Liver (tissue), 2 donors: ENCODE data around the gene CCDC88C.

Source experiments
- CTCF ChIP-seq: fragments of 150-350 bp; IDR thresholded peaks from 2 replicates; pipeline ENCODE4 v1.5.1; 2017; ENCODE audit warnings: improper control_type of control experiment, low read depth, low read length; ENCODE audit not compliant: missing input control
- MAX ChIP-seq: IDR thresholded peaks from 2 replicates; pipeline ENCODE4 v1.6.1; 2016; ENCODE audit warnings: antibody characterized with exemption
- TF ChIP-seq, protein P1 (sequence below): IDR thresholded peaks from 2 replicates; pipeline ENCODE4 v1.6.1; 2016; ENCODE audit warnings: antibody characterized with exemption, mild to moderate bottlenecking
- donor health status: healthy.

GRCh38 chr14:91327661-91328312, 89.8 kb downstream of the CCDC88C start:
- TF ChIP-seq CTCF (no peak), MAX (no peak)
- TF ChIP-seq, protein P1, sequence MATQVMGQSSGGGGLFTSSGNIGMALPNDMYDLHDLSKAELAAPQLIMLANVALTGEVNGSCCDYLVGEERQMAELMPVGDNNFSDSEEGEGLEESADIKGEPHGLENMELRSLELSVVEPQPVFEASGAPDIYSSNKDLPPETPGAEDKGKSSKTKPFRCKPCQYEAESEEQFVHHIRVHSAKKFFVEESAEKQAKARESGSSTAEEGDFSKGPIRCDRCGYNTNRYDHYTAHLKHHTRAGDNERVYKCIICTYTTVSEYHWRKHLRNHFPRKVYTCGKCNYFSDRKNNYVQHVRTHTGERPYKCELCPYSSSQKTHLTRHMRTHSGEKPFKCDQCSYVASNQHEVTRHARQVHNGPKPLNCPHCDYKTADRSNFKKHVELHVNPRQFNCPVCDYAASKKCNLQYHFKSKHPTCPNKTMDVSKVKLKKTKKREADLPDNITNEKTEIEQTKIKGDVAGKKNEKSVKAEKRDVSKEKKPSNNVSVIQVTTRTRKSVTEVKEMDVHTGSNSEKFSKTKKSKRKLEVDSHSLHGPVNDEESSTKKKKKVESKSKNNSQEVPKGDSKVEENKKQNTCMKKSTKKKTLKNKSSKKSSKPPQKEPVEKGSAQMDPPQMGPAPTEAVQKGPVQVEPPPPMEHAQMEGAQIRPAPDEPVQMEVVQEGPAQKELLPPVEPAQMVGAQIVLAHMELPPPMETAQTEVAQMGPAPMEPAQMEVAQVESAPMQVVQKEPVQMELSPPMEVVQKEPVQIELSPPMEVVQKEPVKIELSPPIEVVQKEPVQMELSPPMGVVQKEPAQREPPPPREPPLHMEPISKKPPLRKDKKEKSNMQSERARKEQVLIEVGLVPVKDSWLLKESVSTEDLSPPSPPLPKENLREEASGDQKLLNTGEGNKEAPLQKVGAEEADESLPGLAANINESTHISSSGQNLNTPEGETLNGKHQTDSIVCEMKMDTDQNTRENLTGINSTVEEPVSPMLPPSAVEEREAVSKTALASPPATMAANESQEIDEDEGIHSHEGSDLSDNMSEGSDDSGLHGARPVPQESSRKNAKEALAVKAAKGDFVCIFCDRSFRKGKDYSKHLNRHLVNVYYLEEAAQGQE: no peak
